ENCODE results near the gene DYTN.

Gene DYTN

GRCh38 chr2:206614811-206615210, 103.4 kb downstream of the DYTN start:
- no peak for DNase-seq (ENCODE audit: low read depth)

- no peak for DNase-seq (ENCODE audit: low read depth)
Observed at GRCh38 chr2:206611736-206612135, 106.5 kb downstream of the DYTN start.

DNA sequence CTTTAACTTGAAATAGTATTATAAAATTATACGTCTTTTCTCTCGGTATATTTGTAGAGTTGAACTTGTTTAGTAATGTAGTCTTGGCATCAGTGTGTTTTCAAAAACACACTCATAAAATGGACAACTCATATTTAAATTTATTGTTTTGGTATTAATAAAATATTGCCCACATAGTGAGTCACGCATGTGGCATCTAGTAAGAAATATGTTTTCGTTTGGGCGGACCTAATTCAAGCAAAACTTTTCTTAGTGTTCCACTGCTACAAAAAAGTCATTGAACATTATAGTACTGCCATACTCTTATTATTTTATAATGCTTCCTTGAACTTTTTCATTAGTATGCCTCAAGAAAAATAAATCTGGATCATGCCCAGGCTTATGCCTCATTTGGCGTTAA, 107.0 kb downstream of the DYTN start:
- no peak for DNase-seq (ENCODE audit: low read depth)

DNA sequence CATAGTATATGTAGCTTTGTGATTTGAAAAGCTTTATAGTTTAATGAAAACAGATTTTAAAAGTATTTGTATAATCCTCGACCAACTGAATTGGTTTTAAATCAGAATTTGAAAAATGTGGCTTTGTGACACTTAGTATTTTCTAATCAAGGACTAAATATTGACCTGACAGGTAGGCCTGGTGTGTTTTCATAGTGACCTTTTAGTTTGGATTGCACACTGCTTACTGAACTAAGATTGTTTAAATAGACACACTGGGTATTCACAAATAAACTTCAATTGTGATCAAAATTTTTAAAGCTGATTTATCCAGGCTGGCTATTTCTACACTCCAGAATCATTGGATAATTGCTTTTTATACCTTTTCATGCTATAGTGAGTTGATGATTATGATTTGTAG, 107.7 kb downstream of the DYTN start:
- no peak for DNase-seq (ENCODE audit: low read depth)

GRCh38 chr2:206603243-206603642, 115.0 kb downstream of the DYTN start:
- no peak for DNase-seq (ENCODE audit: low read depth)

Data from activated T-helper 1 cell treated with Interleukin-2 at 50 U/mL for 16 hours (primary cell).